K562 (cell line): ENCODE measurements around the gene SLC9A1. TPM values are rescaled to one million over a fixed set of nuclear protein-coding genes. Genes with fewer than 3 reads are reported as not detected.
A peak's percentile ranks its signal among the peaks of the same experiment; 100 is the strongest.

Source experiments
- E2F6 ChIP-seq, 2 experiments: IDR thresholded peaks; 2 replicates each; pipeline ENCODE4 v1.6.1; 2011; ENCODE audit warnings: borderline replicate concordance in 1 of 2, control low read depth in 1 of 2, low read depth in 1 of 2, low read length in 1 of 2, mild to moderate bottlenecking in 1 of 2, mixed read lengths in 1 of 2, moderate library complexity in 1 of 2; ENCODE audit not compliant: insufficient read depth in 1 of 2, insufficient read length in 1 of 2, poor library complexity in 1 of 2, severe bottlenecking in 1 of 2; ENCODE audit errors: extremely low read depth in 1 of 2
- EP400 ChIP-seq: fragments of 450-650 bp; IDR thresholded peaks from 2 replicates; pipeline ENCODE4 v1.6.1; 2017; ENCODE audit warnings: antibody characterized with exemption, mild to moderate bottlenecking, moderate library complexity
- FOS ChIP-seq: IDR thresholded peaks from 3 replicates; pipeline ENCODE4 v1.6.1; 2011; ENCODE audit not compliant: insufficient read length; ENCODE audit errors: extremely low read depth
- HES1 ChIP-seq: fragments of 450-650 bp; IDR thresholded peaks from 2 replicates; pipeline ENCODE4 v1.6.1; 2016; ENCODE audit warnings: low read depth, mild to moderate bottlenecking, moderate library complexity
- KLF1 ChIP-seq: fragments of 450-650 bp; IDR thresholded peaks from 2 replicates; pipeline ENCODE4 v1.6.1; 2016; ENCODE audit warnings: missing genetic modification characterization, missing compliant biosample characterization
- L3MBTL2 ChIP-seq: fragments of 450-650 bp; IDR thresholded peaks from 2 replicates; pipeline ENCODE4 v1.6.1; 2016; ENCODE audit warnings: mild to moderate bottlenecking, moderate library complexity
- LEF1 ChIP-seq: fragments of 450-650 bp; IDR thresholded peaks from 2 replicates; pipeline ENCODE4 v1.6.1; 2016; ENCODE audit warnings: mild to moderate bottlenecking
- MYC ChIP-seq, 2 experiments: fragments of 250-450 bp in 1 of 2; sonication (Bioruptor Pico) in 1 of 2; IDR thresholded peaks; 2 replicates each; pipeline versions ENCODE4 v1.5.1 to v1.6.1; 2012 to 2021; ENCODE audit warnings: low read depth in 2 of 2, borderline replicate concordance in 1 of 2, improper control_type of control experiment in 1 of 2, low read length in 1 of 2, mild to moderate bottlenecking in 1 of 2, moderate library complexity in 1 of 2
- NFIX ChIP-seq: fragments of 250-450 bp; sonication (Bioruptor Pico); IDR thresholded peaks from 2 replicates; pipeline ENCODE4 v1.4.0; 2020; ENCODE audit warnings: low read depth, mild to moderate bottlenecking, moderate library complexity
- NFXL1 ChIP-seq: fragments of 450-650 bp; formaldehyde crosslinking; IDR thresholded peaks from 2 replicates; pipeline ENCODE4 v1.4.0; 2021; ENCODE audit warnings: mild to moderate bottlenecking
- WHSC1 ChIP-seq: IDR thresholded peaks from one replicate; pipeline ENCODE4 v1.6.1; 2012; ENCODE audit warnings: low read length, control low read depth, inconsistent platforms
- YBX1 ChIP-seq: fragments of 450-650 bp; IDR thresholded peaks from 2 replicates; pipeline ENCODE4 v1.7.1; 2016; ENCODE audit warnings: mild to moderate bottlenecking
- ZNF23 ChIP-seq: fragments of 250-450 bp; sonication (Bioruptor Pico); IDR thresholded peaks from 2 replicates; pipeline ENCODE4 v1.4.0; 2020; ENCODE audit warnings: mild to moderate bottlenecking
- polyA plus RNA-seq, 8 experiments: library from polyadenylated mRNA; depleted of rRNA in 4 of 8; stranded (reverse) in 5 of 8; unstranded in 3 of 8; fragments of >200 nt; fragmentation: Nextera tagmentation in 2 of 8; fragmentation: Illumina TruSeq in 1 of 8; extraction: Ambion mirVana in 2 of 8; extraction: Trizol in 1 of 8; gene quantifications; 2 replicates each; pipeline versions ENCODE4 v1.2.1 to v1.2.3, GENCODE V29; 2011 to 2014; ENCODE audit warnings: inconsistent platforms in 1 of 8, missing spikeins in 1 of 8
- total RNA-seq, 7 experiments: library from RNA; depleted of rRNA in 6 of 7; stranded (reverse); fragments of >200 nt in 6 of 7; fragmentation: Illumina TruSeq in 2 of 7; extraction: Trizol in 2 of 7; gene quantifications; 2 replicates each; pipeline versions ENCODE4 v1.2.1 to v1.2.3, GENCODE V29; 2011 to 2021; ENCODE audit warnings: low replicate concordance in 1 of 7

SLC9A1 gene
- total and polyA plus RNA-seq, 9 of the 15 experiments (the other 6 are each of a cell fraction or from before 2014, with no cell fraction given) = 0.59 to 14.4 (median 2.0) TPM

- TF ChIP-seq ZNF23 (no peak), HES1 (0 out of 2 replicates have a peak, but pooled peaks have one; percentile 11), L3MBTL2 (peak; percentile 90), NFXL1 (CRISPR knock-in tag) (no peak), MYC (IDR thresholded peaks at IDR 0.05; ENCODE audit: low read depth, low read length) (peak; percentile 82), MYC (CRISPR knock-in tag; IDR thresholded peaks at IDR 0.05; ENCODE audit: borderline replicate concordance, low read depth) (no peak), YBX1 (no peak), E2F6 (IDR thresholded peaks at IDR 0.05; ENCODE audit: borderline replicate concordance in 1 of 2, extremely low read depth in 1 of 2, insufficient read depth in 1 of 2, insufficient read length in 1 of 2, low read depth in 1 of 2, low read length in 1 of 2, poor library complexity in 1 of 2, severe bottlenecking in 1 of 2) (peak; percentile 29 to 36), KLF1 (tag) (peak; percentile 56; the same call in 1 of the 2 replicates), EP400 (0 out of 2 replicates have a peak, but pooled peaks have one; percentile 21), WHSC1 (no peak), NFIX (CRISPR knock-in tag) (no peak), FOS (no peak), LEF1 (peak; percentile 7; the same call in 1 of the 2 replicates)
Observed at GRCh38 chr1:27192039-27192529, 37.2 kb upstream of the SLC9A1 start (continued).
